GM21381 (cell line): Measurements from ENCODE around the gene UNC45B.
"Not testable (repeated sequence)": the region's sequence is repeated elsewhere in the genome, so short reads cannot be mapped to it uniquely, and the experiment has no call there.

Experiments
- ATAC-seq: cut with Tn5 transposase; IDR thresholded peaks from one replicate; pipeline ENCODE4 v1.9.1; 2021; ENCODE audit warnings: mild to moderate bottlenecking, moderate library complexity; ENCODE audit not compliant: unreplicated experiment

Gene UNC45B

DNA sequence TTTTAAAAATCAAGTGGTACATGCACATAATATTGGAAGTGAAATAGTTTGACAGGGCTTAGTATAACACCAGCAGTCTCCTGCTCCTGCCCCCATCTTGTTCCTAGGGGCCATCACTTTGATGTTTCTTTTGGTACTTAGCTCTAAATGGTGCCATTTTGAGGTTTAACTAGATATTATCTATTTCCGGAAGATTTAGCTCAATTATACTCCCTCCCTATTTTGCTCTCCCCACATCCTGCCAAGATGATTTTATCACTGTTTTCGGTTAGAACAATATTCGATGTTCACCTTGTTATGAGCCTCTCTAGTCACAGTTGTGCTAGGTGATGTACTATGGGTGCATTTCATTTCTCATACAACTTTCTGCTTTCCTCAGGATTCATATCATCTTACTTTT lies 66.6 kb downstream of the UNC45B start:
- no peak for ATAC-seq

- no peak for ATAC-seq
Measured at GRCh38 chr17:35214631-35215273, 67.1 kb downstream of the UNC45B start.

- no peak for ATAC-seq
Measured at GRCh38 chr17:35217107-35217506, 69.5 kb downstream of the UNC45B start.

DNA sequence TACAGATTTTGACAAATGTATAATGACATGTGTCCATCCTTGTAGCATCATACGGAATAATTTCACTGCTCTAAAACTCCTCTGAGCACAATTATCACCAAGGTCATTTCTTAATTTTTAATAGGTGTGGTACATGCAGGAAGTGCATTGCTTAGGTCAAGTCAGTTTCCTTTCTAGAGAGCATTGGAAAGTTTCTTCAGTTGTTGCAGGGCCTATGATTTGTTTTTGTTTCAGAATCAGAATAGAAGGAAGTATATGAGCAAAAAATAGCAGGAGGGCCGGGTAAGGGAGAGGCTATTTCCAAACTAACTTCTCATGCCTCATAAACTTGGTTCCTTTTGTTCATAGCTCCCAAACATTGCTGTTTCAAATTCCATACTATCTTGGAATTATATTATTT lies 71.3 kb downstream of the UNC45B start:
- no peak for ATAC-seq

GRCh38 chr17:35222452-35222851 lies 74.8 kb downstream of the UNC45B start:
- ATAC-seq, result no peak

- ATAC-seq, result no peak
Measured at GRCh38 chr17:35224436-35224835, 76.8 kb downstream of the UNC45B start.

DNA sequence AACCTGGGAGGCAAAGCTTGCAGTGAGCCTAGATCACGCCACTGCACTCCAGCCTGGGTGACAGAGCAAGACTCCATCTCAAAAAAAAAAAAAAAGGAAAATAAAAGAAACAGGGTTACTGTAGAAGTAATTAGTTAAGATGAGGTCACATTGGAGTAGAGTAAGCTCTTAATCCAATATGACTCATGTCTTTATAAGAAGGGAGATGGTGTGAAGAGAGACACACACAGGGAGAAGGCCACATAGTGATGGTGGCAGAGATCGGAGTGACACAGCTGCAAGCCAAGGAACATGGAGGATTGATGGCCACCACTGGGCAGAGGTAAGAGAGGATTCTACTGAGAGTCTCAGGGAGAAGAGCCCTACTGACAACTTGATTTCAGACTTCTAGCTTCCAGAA lies 79.9 kb downstream of the UNC45B start:
- ATAC-seq, result no peak

- ATAC-seq, result no peak
Measured at GRCh38 chr17:35229638-35230037, 82.0 kb downstream of the UNC45B start.

DNA sequence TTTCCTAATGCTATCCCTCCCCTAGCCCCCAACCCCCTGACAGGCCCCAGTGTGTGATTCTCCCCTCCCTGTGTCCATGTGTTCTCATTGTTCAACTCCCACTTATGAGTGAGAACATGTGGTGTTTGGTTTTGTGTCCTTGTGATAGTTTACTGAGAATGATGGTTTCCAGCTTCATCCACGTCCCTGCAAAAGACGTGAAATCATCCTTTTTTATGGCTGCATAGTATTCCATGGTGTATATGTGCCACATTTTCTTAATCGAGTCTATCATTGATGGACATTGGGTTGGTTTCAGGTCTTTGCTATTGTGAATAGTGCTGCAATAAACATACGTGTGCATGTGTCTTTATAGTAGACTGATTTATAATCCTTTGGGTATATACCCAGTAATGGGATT lies 86.7 kb downstream of the UNC45B start:
- not testable (repeated sequence) for ATAC-seq

- ATAC-seq, result no peak
Measured at GRCh38 chr17:35235289-35235688, 87.7 kb downstream of the UNC45B start.

DNA sequence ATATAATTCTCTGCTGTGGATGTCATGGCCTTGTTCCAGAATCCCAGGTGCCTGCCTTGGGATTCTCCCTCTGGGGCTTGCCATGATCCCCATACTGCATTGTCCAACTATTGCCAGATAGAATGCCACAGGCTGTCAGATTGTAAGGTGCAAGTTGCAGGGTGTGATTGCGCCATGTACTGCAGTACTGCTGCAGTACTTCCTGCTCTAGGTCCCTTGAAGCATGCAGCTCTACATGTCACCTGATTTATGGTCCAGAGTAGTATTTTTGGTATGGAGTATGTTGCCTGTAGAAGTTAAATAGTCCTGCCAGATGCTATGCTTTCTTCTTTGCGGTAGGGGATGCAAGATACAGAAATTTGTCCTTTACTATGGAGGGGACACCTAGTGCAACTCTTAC lies 88.3 kb downstream of the UNC45B start:
- no peak for ATAC-seq

- no peak for ATAC-seq
Measured at GRCh38 chr17:35236821-35237220, 89.2 kb downstream of the UNC45B start.

GRCh38 chr17:35238821-35239220 lies 91.2 kb downstream of the UNC45B start:
- no peak for ATAC-seq
